Epithelial cell of esophagus (primary cell): ENCODE measurements around the gene EHD1.

ENCODE experiments used
- DNase-seq: peaks from one replicate; pipeline ENCODE4 v3.0.0; 2010; ENCODE audit warnings: low read depth
- H3K4me3 ChIP-seq: 2 replicates; pipeline ENCODE4 v1.5.1; 2011; ENCODE audit warnings: mild to moderate bottlenecking, low read length, control low read depth
- CTCF ChIP-seq: IDR thresholded peaks from 2 replicates; pipeline ENCODE4 v1.5.1; 2011; ENCODE audit warnings: low read depth, mild to moderate bottlenecking, low read length, control low read depth, inconsistent platforms; ENCODE audit not compliant: insufficient read depth; ENCODE audit errors: missing control alignments

EHD1 gene

GRCh38 chr11:64836448-64837072, 41.9 kb downstream of the EHD1 start:
- no peak overlapping the region for H3K4me3 ChIP-seq
- no peak for TF ChIP-seq CTCF
- DNase-seq: no peak

GRCh38 chr11:64835616-64836447, 42.6 kb downstream of the EHD1 start:
- TF ChIP-seq CTCF: no peak
- DNase-seq: no peak
- no peak overlapping the region for H3K4me3 ChIP-seq

GRCh38 chr11:64834723-64835615, 43.5 kb downstream of the EHD1 start:
- H3K4me3 ChIP-seq: no peak overlapping the region
- TF ChIP-seq CTCF: no peak
- DNase-seq: peak; percentile 90

- TF ChIP-seq CTCF: no peak
- DNase-seq: no peak
- no peak overlapping the region for H3K4me3 ChIP-seq
Observed at GRCh38 chr11:64834031-64834722, 44.2 kb downstream of the EHD1 start.

- no peak for TF ChIP-seq CTCF
- H3K4me3 ChIP-seq: no peak overlapping the region
- DNase-seq: no peak
Observed at GRCh38 chr11:64833509-64833908, 44.9 kb downstream of the EHD1 start.

- H3K4me3 ChIP-seq: no peak overlapping the region
- TF ChIP-seq CTCF: no peak
- no peak for DNase-seq
Observed at GRCh38 chr11:64833198-64833502, 45.3 kb downstream of the EHD1 start.
